Neural progenitor cell (in vitro differentiated cells): ENCODE results near the gene CHKA. TPM values are rescaled to one million over a fixed set of nuclear protein-coding genes. Genes with fewer than 3 reads are reported as not detected.

Source experiments
- DNase-seq: peaks from one replicate; pipeline ENCODE4 v3.0.0-alpha.2; 2016; ENCODE audit warnings: low spot score
- H2AFZ ChIP-seq: fragments of 200-600 bp; sonication (generic); replicated peaks from 2 replicates; pipeline ENCODE4 v1.6.1; 2016; ENCODE audit warnings: antibody characterized with exemption
- H3F3A ChIP-seq: fragments of 200-600 bp; sonication (generic); 2 replicates; pipeline ENCODE4 v1.6.1; 2016; ENCODE audit warnings: antibody characterized with exemption, low read depth
- H3K27ac ChIP-seq: fragments of 200-600 bp; sonication (generic); 2 replicates; pipeline ENCODE4 v1.5.1; 2016; ENCODE audit warnings: mild to moderate bottlenecking
- H3K27me3 ChIP-seq: fragments of 200-600 bp; sonication (generic); 2 replicates; pipeline ENCODE4 v1.6.1; 2016; ENCODE audit warnings: mild to moderate bottlenecking, moderate library complexity
- H3K36me3 ChIP-seq: fragments of 200-600 bp; sonication (generic); 2 replicates; pipeline ENCODE4 v1.5.1; 2016
- H3K4me1 ChIP-seq: fragments of 200-600 bp; sonication (generic); 2 replicates; pipeline ENCODE4 v1.6.1; 2016; ENCODE audit warnings: mixed run types
- H3K4me2 ChIP-seq: fragments of 200-600 bp; sonication (generic); 2 replicates; pipeline ENCODE4 v1.6.1; 2016
- H3K4me3 ChIP-seq: fragments of 200-600 bp; sonication (generic); 2 replicates; pipeline ENCODE4 v1.5.1; 2016
- H3K79me2 ChIP-seq: fragments of 200-600 bp; sonication (generic); 2 replicates; pipeline ENCODE4 v1.6.1; 2016; ENCODE audit warnings: low read depth
- H3K9ac ChIP-seq: fragments of 200-600 bp; sonication (generic); 2 replicates; pipeline ENCODE4 v1.6.1; 2016
- H3K9me3 ChIP-seq: fragments of 200-600 bp; sonication (generic); 2 replicates; pipeline ENCODE4 v1.5.1; 2016; ENCODE audit warnings: low read depth
- H4K20me1 ChIP-seq: fragments of 200-600 bp; sonication (generic); 2 replicates; pipeline ENCODE4 v1.6.1; 2016; ENCODE audit warnings: low read depth
- H3K27ac Mint-ChIP-seq: 3 replicates; pipeline ENCODE4 v1.8.0; 2021; ENCODE audit warnings: mixed read lengths
- H3K27me3 Mint-ChIP-seq: 2 replicates; pipeline ENCODE4 v1.8.0; 2022; ENCODE audit warnings: low read depth, mild to moderate bottlenecking, inconsistent platforms, moderate library complexity, mixed read lengths; ENCODE audit not compliant: insufficient read depth
- H3K36me3 Mint-ChIP-seq: 3 replicates; pipeline ENCODE4 v1.8.0; 2021; ENCODE audit warnings: mixed read lengths
- H3K4me1 Mint-ChIP-seq: 3 replicates; pipeline ENCODE4 v1.8.0; 2021; ENCODE audit warnings: mixed read lengths
- H3K4me3 Mint-ChIP-seq: 3 replicates; pipeline ENCODE4 v1.8.0; 2021; ENCODE audit warnings: mild to moderate bottlenecking, moderate library complexity, mixed read lengths
- H3K9me3 Mint-ChIP-seq: 3 replicates; pipeline ENCODE4 v1.8.0; 2020; ENCODE audit warnings: mixed read lengths
- EZH2 ChIP-seq: fragments of 200-600 bp; sonication (generic); IDR thresholded peaks from 2 replicates; pipeline ENCODE4 v1.6.1; 2017; ENCODE audit warnings: antibody characterized with exemption, mild to moderate bottlenecking, moderate library complexity
- EZH2phosphoT487 ChIP-seq: fragments of 200-600 bp; sonication (generic); IDR thresholded peaks from 2 replicates; pipeline ENCODE4 v1.6.1; 2017; ENCODE audit warnings: antibody characterized with exemption
- total RNA-seq: library from RNA; depleted of rRNA; stranded (reverse); fragments of >200 nt; gene quantifications from 2 replicates; pipeline ENCODE4 v1.2.3, GENCODE V29; 2015; ENCODE audit warnings: low replicate concordance
- TF ChIP-seq, protein P1 (sequence below): fragments of 200-600 bp; sonication (generic); IDR thresholded peaks from 2 replicates; pipeline ENCODE4 v1.5.1; 2017; ENCODE audit warnings: antibody characterized with exemption, mild to moderate bottlenecking

Gene CHKA
- total RNA-seq, 1 donor from 2014 or later, result 36.8 TPM

DNA sequence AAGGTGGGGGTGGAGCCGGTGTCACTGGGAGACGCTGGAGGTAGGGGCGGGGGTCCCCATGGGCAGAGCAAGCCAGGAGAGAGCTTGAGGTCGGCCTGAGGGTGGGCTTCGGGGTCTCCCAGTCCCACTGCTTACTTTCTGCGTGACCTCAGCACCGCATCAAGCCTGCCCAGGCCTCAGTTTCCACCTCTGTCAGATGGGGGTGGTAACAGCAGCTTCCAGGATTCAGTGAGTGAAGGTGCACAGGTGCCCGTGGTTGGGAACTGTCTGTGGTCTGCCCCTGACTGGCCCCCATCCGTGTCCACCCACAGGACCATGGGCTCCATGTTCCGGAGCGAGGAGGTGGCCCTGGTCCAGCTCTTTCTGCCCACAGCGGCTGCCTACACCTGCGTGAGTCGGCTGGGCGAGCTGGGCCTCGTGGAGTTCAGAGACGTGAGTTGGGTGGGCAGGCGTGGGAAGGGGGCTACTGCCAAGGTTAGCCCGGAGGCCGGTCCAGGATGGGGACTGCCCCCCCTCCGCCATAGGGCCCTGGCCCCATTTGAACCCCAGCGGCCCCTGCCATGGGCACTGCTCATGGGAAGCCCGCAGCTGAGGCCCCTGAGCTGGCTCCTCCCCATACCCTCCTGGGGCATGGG lies 80.1 kb downstream of the CHKA start:
- Histone ChIP-seq H3K79me2 (no peaks in the 10 kb centered on the region), H3K9me3 (no peaks in the 10 kb centered on the region), H3K27me3 (no peaks in the 10 kb centered on the region), H2AFZ (no peak overlapping the region), H3K36me3 (no peaks in the 10 kb centered on the region), H3K4me2 (no peak overlapping the region), H3F3A (peaks cover 23% of the 10 kb centered on the region), H3K4me3 (no peak overlapping the region), H4K20me1 (no peaks in the 10 kb centered on the region), H3K9ac (no peak overlapping the region), H3K4me1 (peaks cover 16% of the 10 kb centered on the region), H3K27ac (no peak overlapping the region)
- no peak overlapping the region for H3K27ac Mint-ChIP-seq
- H3K4me1 Mint-ChIP-seq, result peaks cover 9% of the 10 kb centered on the region
- no peaks in the 10 kb centered on the region for H3K9me3 Mint-ChIP-seq
- no peak for DNase-seq
- peaks cover 6% of the 10 kb centered on the region for H3K27me3 Mint-ChIP-seq
- no peak overlapping the region for H3K4me3 Mint-ChIP-seq
- no peak for TF ChIP-seq EZH2
- TF ChIP-seq EZH2phosphoT487, result no peak
- TF ChIP-seq, protein P1, sequence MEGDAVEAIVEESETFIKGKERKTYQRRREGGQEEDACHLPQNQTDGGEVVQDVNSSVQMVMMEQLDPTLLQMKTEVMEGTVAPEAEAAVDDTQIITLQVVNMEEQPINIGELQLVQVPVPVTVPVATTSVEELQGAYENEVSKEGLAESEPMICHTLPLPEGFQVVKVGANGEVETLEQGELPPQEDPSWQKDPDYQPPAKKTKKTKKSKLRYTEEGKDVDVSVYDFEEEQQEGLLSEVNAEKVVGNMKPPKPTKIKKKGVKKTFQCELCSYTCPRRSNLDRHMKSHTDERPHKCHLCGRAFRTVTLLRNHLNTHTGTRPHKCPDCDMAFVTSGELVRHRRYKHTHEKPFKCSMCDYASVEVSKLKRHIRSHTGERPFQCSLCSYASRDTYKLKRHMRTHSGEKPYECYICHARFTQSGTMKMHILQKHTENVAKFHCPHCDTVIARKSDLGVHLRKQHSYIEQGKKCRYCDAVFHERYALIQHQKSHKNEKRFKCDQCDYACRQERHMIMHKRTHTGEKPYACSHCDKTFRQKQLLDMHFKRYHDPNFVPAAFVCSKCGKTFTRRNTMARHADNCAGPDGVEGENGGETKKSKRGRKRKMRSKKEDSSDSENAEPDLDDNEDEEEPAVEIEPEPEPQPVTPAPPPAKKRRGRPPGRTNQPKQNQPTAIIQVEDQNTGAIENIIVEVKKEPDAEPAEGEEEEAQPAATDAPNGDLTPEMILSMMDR, result no peak
- no peaks in the 10 kb centered on the region for H3K36me3 Mint-ChIP-seq

DNA sequence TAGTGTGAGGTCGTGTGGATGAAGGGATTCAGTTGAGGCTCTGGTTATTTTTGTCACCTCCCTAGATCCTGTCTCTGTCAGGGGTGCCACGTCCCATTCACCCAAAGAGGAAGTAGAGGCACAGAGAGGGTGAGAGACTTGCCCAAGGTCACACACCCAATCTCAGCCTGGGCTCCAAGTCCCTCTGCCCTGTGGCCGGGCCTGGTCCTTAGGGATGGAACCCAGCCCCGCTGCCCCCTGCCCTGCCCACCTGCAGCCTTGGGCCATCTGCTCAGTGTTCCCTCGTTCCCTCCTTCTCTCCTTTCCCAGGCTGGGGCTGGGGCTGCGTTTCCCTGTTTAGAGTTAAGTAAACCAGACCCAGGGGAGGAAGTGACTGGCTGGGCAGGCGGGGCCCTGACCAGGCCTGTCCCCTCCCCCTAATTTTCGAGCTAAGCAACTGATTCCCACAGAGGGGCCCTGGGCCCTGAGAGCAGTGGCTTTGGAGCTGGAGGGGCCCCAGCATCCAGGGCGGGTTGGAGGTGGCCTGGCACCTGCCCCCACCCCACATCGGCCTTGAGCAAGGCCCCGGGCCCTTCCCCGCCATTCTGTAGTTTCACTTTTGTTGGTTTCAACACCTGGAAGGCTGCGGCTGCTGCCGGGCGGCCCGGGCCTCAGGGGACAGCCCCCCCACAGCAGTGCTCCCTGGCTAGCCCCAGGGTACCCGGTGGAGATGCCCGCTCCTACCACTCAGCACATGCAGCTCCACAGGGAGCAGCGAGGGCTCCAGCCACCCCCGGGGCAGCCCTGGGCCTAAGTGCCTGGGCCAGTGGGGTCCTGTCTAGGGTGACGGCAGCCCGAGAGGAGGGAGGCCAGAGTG lies 80.9 kb downstream of the CHKA start:
- no peak overlapping the region for H2AFZ ChIP-seq
- peak overlapping the region; percentile 90 for H3K27ac Mint-ChIP-seq
- no peak overlapping the region for H3K4me3 ChIP-seq
- H3K79me2 ChIP-seq, result no peaks in the 10 kb centered on the region
- peak; percentile 45 for DNase-seq
- H3K27me3 Mint-ChIP-seq, result peaks cover 6% of the 10 kb centered on the region
- no peak overlapping the region for H3K9ac ChIP-seq
- no peaks in the 10 kb centered on the region for H3K9me3 Mint-ChIP-seq
- TF ChIP-seq EZH2 (no peak), EZH2phosphoT487 (no peak)
- TF ChIP-seq, protein P1, result no peak
- H3K9me3 ChIP-seq, result no peaks in the 10 kb centered on the region
- no peak overlapping the region for H3K27ac ChIP-seq
- peaks cover 9% of the 10 kb centered on the region for H3K4me1 Mint-ChIP-seq
- H3K4me2 ChIP-seq, result no peak overlapping the region
- H3K4me1 ChIP-seq, result peaks cover 16% of the 10 kb centered on the region
- H3K36me3 ChIP-seq, result no peaks in the 10 kb centered on the region
- H3K27me3 ChIP-seq, result no peaks in the 10 kb centered on the region
- H3K4me3 Mint-ChIP-seq, result peak overlapping the region; percentile 35
- H3K36me3 Mint-ChIP-seq, result no peaks in the 10 kb centered on the region
- H3F3A ChIP-seq, result peaks cover 25% of the 10 kb centered on the region
- H4K20me1 ChIP-seq, result no peaks in the 10 kb centered on the region

DNA sequence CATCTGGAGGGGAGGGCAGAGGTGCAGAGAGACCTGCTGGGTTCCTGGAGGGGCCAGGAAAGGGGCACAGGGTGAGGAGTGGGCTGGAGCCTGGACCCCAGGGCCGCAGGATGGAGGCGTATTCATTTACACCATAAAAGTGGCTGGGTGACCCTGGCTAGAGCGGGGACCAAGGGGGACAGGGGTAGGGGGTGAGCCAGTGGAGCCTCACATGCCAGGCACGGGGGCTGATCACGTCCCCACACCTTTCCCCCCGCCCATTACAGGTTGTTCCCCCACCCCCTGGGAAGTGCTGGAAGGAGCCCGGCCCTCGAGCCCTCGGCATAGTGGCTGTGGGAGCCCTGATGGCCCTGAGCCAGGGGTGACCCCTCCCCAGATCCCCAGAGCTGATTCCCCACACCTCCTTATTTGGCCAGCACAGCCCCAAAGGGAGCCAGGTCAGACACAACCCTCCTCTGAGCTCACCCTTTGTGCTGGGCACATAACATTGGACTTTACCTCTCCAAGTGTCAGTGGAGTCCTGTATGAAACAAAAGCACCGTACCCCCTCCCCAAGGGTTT lies 81.6 kb downstream of the CHKA start:
- no peaks in the 10 kb centered on the region for H3K9me3 ChIP-seq
- H3K27ac Mint-ChIP-seq, result peak overlapping the region; percentile 90
- H3K4me2 ChIP-seq, result peak overlapping the region; percentile 74
- no peak overlapping the region for H3K27ac ChIP-seq
- no peaks in the 10 kb centered on the region for H3K27me3 ChIP-seq
- no peak overlapping the region for H3K4me3 ChIP-seq
- peaks cover 6% of the 10 kb centered on the region for H3K27me3 Mint-ChIP-seq
- H4K20me1 ChIP-seq, result no peaks in the 10 kb centered on the region
- no peak overlapping the region for H2AFZ ChIP-seq
- no peak for DNase-seq
- H3K36me3 ChIP-seq, result no peaks in the 10 kb centered on the region
- no peak overlapping the region for H3K9ac ChIP-seq
- no peak for TF ChIP-seq EZH2
- TF ChIP-seq, protein P1, result no peak
- TF ChIP-seq EZH2phosphoT487, result no peak
- H3K79me2 ChIP-seq, result no peaks in the 10 kb centered on the region
- peaks cover 16% of the 10 kb centered on the region for H3K4me1 ChIP-seq
- peak overlapping the region; percentile 35 for H3K4me3 Mint-ChIP-seq
- peaks cover 9% of the 10 kb centered on the region for H3K4me1 Mint-ChIP-seq
- H3K9me3 Mint-ChIP-seq, result no peaks in the 10 kb centered on the region
- no peaks in the 10 kb centered on the region for H3K36me3 Mint-ChIP-seq
- peaks cover 30% of the 10 kb centered on the region for H3F3A ChIP-seq
